ENCODE data around the gene SCO1.

SCO1 gene

DNA sequence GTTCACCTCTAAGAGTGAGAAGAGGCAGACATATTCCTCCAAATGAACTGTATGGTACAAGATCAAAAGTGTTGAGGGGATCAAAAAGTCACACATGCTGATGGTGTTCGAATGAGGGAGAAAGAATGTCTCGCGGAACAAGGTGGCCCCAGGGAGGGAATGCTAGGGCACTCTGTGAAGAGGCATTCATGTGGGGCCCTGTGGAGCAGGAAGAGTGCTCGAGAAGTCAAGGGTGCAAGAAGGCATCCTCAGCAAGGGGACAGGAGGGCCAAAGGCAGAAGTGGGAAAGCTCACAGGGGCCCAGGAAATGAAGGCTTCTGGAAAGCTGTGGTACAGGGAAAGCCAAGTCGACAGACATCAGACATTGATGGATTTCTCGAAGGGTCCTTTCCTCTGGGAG, 34.1 kb downstream of the SCO1 start:
- Histone ChIP-seq H3K4me1 (ENCODE audit: insufficient read depth, low read length) (no peaks in the 10 kb centered on the region), H2AFZ (ENCODE audit: low read depth, low read length) (no peak overlapping the region), H3K4me3 (ENCODE audit: low read length) (no peak overlapping the region), H3K36me3 (ENCODE audit: insufficient read depth, low read length) (no peaks in the 10 kb centered on the region), H3K27me3 (ENCODE audit: insufficient read depth, low read length) (no peaks in the 10 kb centered on the region), H3K9me3 (ENCODE audit: low read length) (no peaks in the 10 kb centered on the region)

DNA sequence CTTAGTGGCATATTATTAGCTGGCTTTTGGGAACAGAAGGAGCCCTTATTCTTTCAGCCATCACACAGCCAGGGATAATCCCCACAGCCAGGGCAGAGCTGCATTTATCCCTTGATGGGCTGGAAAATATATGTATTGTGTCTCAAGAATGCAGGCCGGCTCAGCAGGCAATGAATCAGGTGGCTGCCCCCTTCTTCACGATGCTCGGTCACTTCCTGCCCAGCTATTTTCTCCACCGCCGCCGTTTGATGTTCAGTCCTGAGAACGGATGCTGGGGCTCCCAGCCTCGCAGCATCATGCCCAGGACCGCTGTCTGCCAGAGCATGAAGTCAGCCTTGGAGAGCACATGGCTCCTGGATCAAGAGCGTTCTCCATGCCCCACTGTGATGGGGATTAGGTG, 35.9 kb downstream of the SCO1 start:
- Histone ChIP-seq H3K9me3 (ENCODE audit: low read length) (no peaks in the 10 kb centered on the region), H3K4me1 (ENCODE audit: insufficient read depth, low read length) (no peaks in the 10 kb centered on the region), H2AFZ (ENCODE audit: low read depth, low read length) (no peak overlapping the region), H3K36me3 (ENCODE audit: insufficient read depth, low read length) (no peaks in the 10 kb centered on the region), H3K4me3 (ENCODE audit: low read length) (no peak overlapping the region), H3K27me3 (ENCODE audit: insufficient read depth, low read length) (no peaks in the 10 kb centered on the region)

DNA sequence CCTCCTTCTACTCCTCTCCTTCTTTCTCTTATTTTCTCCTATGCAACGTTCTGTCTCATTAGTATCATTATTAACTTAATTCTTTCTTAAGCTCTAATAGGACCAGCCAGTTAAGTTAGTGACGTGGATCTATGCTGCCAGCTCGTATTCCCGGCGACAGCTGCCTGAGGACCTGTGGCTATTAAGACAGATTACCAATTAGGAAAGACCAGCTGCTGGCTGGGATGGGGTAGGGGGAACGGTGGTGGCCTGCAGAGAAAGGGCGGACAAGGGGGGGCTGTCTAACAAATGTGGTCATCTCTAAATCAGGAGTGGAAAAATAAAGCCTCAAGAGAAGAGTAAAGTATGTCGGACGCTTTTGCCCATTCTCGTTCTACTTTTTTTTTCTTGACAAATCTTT, 39.5 kb downstream of the SCO1 start:
- Histone ChIP-seq H3K36me3 (ENCODE audit: insufficient read depth, low read length) (no peaks in the 10 kb centered on the region), H3K4me1 (ENCODE audit: insufficient read depth, low read length) (no peaks in the 10 kb centered on the region), H2AFZ (ENCODE audit: low read depth, low read length) (no peak overlapping the region), H3K27me3 (ENCODE audit: insufficient read depth, low read length) (no peaks in the 10 kb centered on the region), H3K9me3 (ENCODE audit: low read length) (no peaks in the 10 kb centered on the region), H3K4me3 (ENCODE audit: low read length) (no peak overlapping the region)

DNA sequence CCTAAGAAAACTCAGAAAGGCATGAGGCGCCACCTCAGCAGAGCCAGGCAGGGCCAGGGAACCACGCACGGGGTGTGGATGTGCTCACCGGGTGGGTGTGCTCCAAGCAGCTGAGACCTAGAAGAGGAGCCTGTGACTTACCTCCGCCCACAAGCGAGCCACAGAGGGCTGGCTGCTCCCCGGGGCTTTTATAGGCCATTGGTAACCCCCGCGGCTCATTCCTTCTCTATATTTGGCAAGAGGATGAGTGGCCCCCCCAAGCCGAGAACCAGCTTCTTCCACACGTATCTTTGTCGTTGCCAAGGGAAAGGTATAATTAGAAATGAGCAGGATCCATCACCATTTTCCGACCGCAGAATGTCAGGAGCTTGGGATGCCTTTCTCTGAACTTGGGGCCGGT, 40.2 kb downstream of the SCO1 start, which contains the start of gene MYH3:
TSS of gene MYH3 (minus strand) at position 162 of the 400 bp plus-strand sequence. CDS start 2,245 bp downstream, outside the sequence.
- Histone ChIP-seq H3K4me1 (ENCODE audit: insufficient read depth, low read length) (no peaks in the 10 kb centered on the region), H3K9me3 (ENCODE audit: low read length) (no peaks in the 10 kb centered on the region), H3K27me3 (ENCODE audit: insufficient read depth, low read length) (no peaks in the 10 kb centered on the region), H3K4me3 (ENCODE audit: low read length) (no peak within 1 kb of the TSS), H3K36me3 (ENCODE audit: insufficient read depth, low read length) (no peaks in the 10 kb centered on the region), H2AFZ (ENCODE audit: low read depth, low read length) (no peak within 1 kb of the TSS)

DNA sequence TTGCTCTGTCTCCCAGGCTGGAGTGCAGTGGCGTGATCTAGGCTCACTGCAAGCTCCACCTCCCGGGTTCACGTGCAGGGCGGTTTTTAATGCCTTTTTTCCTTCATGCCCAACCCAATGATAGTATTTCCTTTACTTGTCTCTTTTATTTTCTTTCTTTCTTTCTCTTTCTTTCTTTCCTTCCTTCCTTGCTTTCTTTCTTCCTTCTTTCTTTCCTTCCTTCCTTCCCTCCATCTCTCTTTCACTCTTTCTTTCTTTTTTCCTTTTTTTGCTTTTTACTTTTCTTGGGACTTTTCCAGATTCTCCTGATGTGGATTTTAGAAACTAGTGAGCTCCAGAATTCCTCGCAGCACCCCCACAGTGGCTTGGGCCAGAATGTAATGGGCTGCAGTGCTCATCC, 43.3 kb downstream of the SCO1 start:
- H3K9me3 ChIP-seq (ENCODE audit: low read length), result no peaks in the 10 kb centered on the region
- no peak overlapping the region for H2AFZ ChIP-seq (ENCODE audit: low read depth, low read length)
- H3K4me3 ChIP-seq (ENCODE audit: low read length), result no peak overlapping the region
- H3K36me3 ChIP-seq (ENCODE audit: insufficient read depth, low read length), result no peaks in the 10 kb centered on the region
- no peaks in the 10 kb centered on the region for H3K27me3 ChIP-seq (ENCODE audit: insufficient read depth, low read length)
- H3K4me1 ChIP-seq (ENCODE audit: insufficient read depth, low read length), result no peaks in the 10 kb centered on the region

DNA sequence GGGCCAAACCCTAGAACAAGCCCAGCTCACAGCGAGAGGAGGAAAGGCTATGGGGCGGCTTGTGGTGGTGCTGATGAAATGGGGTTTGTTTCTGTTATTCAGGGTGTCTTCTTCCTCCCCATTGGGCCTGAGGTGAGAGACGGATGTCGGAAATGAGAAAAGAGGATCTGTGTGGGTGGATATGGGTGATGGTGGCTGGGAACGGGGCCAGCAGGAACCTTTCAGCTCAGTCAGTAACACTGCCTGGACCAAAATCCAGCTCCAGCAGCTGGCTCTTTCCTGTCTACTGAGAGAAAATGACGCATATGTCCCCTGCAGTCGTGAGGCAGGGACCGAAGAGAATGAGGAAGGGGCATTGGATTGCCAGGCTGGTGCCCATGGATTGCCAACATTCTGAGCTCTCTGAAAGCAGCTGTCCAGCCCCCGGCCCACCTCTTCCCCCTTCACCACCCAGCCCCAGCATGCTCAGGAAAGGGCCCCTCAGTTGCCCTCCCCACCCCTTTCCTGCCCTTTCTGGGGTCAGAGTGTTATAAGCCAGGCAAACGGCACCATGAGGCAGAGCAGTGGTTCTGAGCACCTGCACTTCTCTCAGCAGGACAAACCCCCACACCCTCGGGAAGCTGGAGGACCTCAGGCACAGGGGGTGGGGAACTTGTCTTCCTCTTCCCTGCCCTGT, 44.2 kb downstream of the SCO1 start:
- Histone ChIP-seq H3K27me3 (ENCODE audit: insufficient read depth, low read length) (no peaks in the 10 kb centered on the region), H3K36me3 (ENCODE audit: insufficient read depth, low read length) (no peaks in the 10 kb centered on the region), H3K4me3 (ENCODE audit: low read length) (no peak overlapping the region), H3K4me1 (ENCODE audit: insufficient read depth, low read length) (no peaks in the 10 kb centered on the region), H2AFZ (ENCODE audit: low read depth, low read length) (no peak overlapping the region), H3K9me3 (ENCODE audit: low read length) (no peaks in the 10 kb centered on the region)

DNA sequence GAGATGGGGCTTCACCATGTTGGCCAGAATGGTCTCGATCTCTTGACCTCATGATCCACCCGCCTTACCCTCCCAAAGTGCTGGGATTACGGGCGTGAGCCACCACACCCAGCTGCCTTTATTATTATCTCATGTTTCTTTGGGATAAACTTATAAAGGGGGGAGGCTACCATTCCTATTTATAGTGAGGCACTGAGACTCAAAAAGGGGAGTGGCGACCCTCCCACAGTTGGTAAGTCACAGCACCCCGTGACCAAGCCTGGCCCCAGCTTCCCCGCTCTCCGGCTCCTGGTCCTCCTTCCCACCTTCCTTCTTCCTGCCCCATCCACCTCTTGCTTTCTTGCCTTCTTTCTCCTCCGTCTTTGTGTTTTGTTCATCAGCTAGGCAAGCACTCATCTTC, 45.4 kb downstream of the SCO1 start:
- Histone ChIP-seq H3K4me3 (ENCODE audit: low read length) (no peak overlapping the region), H3K4me1 (ENCODE audit: insufficient read depth, low read length) (no peaks in the 10 kb centered on the region), H3K36me3 (ENCODE audit: insufficient read depth, low read length) (no peaks in the 10 kb centered on the region), H2AFZ (ENCODE audit: low read depth, low read length) (no peak overlapping the region), H3K27me3 (ENCODE audit: insufficient read depth, low read length) (no peaks in the 10 kb centered on the region), H3K9me3 (ENCODE audit: low read length) (no peaks in the 10 kb centered on the region)

DNA sequence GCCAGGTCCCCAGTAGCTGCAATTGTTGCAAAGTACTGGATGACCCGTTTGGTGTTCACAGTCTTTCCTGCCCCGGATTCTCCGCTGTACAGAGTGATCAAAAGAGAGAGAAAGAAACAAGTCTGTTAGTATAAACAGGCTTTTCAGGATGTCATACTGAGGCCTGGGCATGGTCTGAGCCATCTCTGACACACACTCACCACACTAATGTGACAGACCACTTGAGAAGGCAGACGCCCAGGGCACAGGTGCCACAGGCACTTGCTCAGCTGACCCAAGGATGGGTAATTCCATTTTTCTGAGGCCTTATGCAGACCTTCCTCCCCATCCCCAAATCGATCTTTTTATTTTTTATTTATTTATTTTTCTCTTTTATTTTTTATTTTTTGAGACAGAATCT, 47.7 kb downstream of the SCO1 start:
- Histone ChIP-seq H2AFZ (ENCODE audit: low read depth, low read length) (no peak overlapping the region), H3K9me3 (ENCODE audit: low read length) (no peaks in the 10 kb centered on the region), H3K4me1 (ENCODE audit: insufficient read depth, low read length) (no peaks in the 10 kb centered on the region), H3K36me3 (ENCODE audit: insufficient read depth, low read length) (peaks cover 3% of the 10 kb centered on the region), H3K4me3 (ENCODE audit: low read length) (no peak overlapping the region), H3K27me3 (ENCODE audit: insufficient read depth, low read length) (no peaks in the 10 kb centered on the region)

DNA sequence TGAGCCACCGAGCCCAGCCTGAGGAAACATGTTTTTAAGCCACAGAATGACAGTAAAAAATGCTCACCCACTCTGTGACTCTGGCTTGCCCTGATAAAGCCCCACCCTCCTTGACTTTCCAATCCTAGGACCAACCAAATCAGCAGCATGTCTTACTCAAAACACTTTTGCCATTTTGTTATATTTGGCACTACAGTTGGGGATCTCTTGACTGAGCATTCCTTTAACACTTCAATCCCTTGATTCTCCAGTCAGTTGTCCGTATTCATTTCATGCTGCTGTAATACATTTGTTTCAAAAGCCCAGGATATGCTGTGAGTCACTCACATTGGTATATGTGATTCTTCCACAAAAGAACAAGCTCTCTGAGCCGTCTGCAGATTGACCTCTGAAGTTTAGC, 48.4 kb downstream of the SCO1 start:
- no peaks in the 10 kb centered on the region for H3K9me3 ChIP-seq (ENCODE audit: low read length)
- H3K4me3 ChIP-seq (ENCODE audit: low read length), result no peak overlapping the region
- no peaks in the 10 kb centered on the region for H3K4me1 ChIP-seq (ENCODE audit: insufficient read depth, low read length)

DNA sequence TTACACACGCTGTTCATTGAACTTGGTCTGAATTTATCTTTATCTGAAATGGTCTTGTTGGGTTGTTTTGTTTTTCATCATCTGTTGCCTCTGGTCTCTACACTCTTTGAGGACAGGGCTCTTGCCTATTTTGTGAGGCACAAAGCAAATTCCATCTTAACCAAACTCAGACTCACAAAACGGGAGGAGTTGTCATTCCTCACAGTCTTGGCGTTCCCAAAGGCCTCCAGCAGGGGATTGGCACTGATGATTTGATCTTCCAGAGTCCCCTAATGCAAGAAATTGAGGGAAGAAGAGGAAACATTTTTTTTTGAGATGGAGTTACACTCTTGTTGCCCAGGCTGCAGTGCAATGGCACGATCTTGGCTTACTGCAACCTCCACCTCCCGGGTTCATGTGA, 49.0 kb downstream of the SCO1 start:
- Histone ChIP-seq H3K9me3 (ENCODE audit: low read length) (no peaks in the 10 kb centered on the region), H3K36me3 (ENCODE audit: insufficient read depth, low read length) (peaks cover 3% of the 10 kb centered on the region), H3K27me3 (ENCODE audit: insufficient read depth, low read length) (no peaks in the 10 kb centered on the region), H3K4me3 (ENCODE audit: low read length) (no peak overlapping the region), H2AFZ (ENCODE audit: low read depth, low read length) (no peak overlapping the region), H3K4me1 (ENCODE audit: insufficient read depth, low read length) (no peaks in the 10 kb centered on the region)

More for the DNA sequence above, 48.4 kb downstream of the SCO1 start:
- Histone ChIP-seq H2AFZ (ENCODE audit: low read depth, low read length) (no peak overlapping the region), H3K27me3 (ENCODE audit: insufficient read depth, low read length) (no peaks in the 10 kb centered on the region), H3K36me3 (ENCODE audit: insufficient read depth, low read length) (peaks cover 3% of the 10 kb centered on the region)

DNA sequence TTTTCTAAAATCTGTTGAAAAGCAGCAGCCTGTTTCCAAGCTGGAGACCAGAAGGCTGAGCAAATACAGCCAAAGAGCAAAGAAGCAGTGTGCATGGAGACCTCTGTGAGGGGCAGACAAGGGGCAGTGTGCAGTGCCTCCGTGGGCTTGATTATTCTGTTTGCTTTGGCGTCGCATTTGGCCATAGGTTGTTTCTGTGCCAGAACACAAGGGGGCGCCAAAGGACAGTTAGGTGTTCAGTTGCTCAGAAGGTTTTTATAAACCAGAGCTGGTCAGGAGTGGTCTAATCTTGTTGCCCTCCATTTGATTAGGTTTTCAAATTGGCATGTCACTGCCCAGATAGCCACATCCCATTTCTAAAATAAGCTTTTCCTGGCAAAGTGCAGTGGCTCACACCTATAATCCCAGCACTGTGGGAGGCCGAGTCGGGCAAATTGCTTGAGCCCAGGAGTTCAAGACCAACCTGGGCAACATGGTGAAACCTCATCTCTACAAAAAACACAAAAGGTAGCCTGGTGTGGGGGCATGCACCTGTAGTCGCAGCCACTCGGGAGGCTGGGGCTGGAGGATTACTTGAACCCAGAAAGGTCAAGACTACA, 50.8 kb downstream of the SCO1 start:
- H3K9me3 ChIP-seq (ENCODE audit: low read length), result no peaks in the 10 kb centered on the region
- H3K4me1 ChIP-seq (ENCODE audit: insufficient read depth, low read length), result no peaks in the 10 kb centered on the region
- no peak overlapping the region for H3K4me3 ChIP-seq (ENCODE audit: low read length)
- H2AFZ ChIP-seq (ENCODE audit: low read depth, low read length), result no peak overlapping the region
- no peaks in the 10 kb centered on the region for H3K27me3 ChIP-seq (ENCODE audit: insufficient read depth, low read length)
- H3K36me3 ChIP-seq (ENCODE audit: insufficient read depth, low read length), result peaks cover 6% of the 10 kb centered on the region

DNA sequence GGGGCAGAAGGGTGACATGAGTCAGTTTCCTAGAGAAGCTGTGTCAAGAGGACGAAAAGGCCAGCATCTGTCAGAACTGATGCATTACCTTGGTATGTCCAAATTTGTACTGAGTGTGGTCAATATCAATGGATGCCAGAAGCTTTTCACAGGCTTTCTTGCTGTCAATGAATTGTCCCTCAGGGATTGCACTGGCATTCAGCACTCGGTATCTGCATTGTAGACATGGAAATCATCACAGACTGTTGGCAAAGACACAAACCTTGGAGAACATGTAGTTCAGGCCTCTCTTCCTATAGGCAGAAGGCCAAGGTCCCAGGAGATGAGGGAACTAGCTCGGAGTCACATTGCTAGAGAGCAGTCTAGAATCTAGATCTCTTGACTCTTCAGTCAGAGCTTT, 56.9 kb downstream of the SCO1 start:
- Histone ChIP-seq H3K9me3 (ENCODE audit: low read length) (peaks cover 3% of the 10 kb centered on the region), H3K4me3 (ENCODE audit: low read length) (no peak overlapping the region), H3K36me3 (ENCODE audit: insufficient read depth, low read length) (peaks cover 29% of the 10 kb centered on the region), H2AFZ (ENCODE audit: low read depth, low read length) (no peak overlapping the region), H3K4me1 (ENCODE audit: insufficient read depth, low read length) (no peaks in the 10 kb centered on the region), H3K27me3 (ENCODE audit: insufficient read depth, low read length) (no peaks in the 10 kb centered on the region)

DNA sequence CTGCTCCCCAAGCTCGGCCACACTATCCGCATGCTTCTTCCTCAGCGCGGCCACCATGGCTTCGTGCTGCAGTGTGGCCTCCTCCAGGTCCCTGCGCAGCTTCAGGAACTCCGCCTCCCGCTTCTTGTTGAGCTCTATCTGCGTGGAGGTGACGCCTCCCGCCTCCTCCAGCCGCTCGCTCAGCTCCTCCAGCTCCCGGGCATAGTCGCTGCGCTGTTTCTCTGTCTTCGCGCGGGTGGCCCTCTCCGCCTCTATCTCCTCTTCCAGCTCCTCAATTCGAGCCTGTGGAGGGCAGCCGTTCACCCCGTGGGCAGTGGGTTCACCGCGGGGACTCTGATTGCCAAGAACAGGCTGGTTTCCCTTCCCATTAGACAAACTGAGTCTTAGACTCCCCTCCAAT, 59.2 kb downstream of the SCO1 start:
- Histone ChIP-seq H2AFZ (ENCODE audit: low read depth, low read length) (no peak overlapping the region), H3K4me3 (ENCODE audit: low read length) (no peak overlapping the region), H3K36me3 (ENCODE audit: insufficient read depth, low read length) (peaks cover 34% of the 10 kb centered on the region), H3K27me3 (ENCODE audit: insufficient read depth, low read length) (no peaks in the 10 kb centered on the region), H3K4me1 (ENCODE audit: insufficient read depth, low read length) (no peaks in the 10 kb centered on the region), H3K9me3 (ENCODE audit: low read length) (peaks cover 3% of the 10 kb centered on the region)

DNA sequence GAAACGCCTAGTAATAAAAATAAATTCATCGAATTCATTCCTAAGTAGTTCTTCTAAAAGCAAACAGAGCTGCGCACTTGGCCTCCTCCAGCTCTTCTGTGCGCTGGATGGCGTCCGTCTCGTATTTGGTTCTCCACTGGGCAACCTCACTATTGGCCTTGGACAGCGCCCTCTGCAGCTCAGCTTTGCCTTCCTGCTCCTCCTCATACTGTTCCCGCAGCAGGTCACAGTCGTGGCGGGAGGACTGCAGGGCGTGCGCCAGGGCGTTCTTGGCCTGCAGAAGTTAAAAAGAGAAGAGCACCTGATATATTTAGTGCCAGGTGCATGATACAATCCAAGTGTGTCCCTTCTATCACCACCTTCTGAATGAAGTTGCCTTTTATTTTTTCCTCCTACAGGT, 62.0 kb downstream of the SCO1 start:
- H3K4me3 ChIP-seq (ENCODE audit: low read length), result no peak overlapping the region
- no peaks in the 10 kb centered on the region for H3K4me1 ChIP-seq (ENCODE audit: insufficient read depth, low read length)
- H3K9me3 ChIP-seq (ENCODE audit: low read length), result peaks cover 3% of the 10 kb centered on the region
- H2AFZ ChIP-seq (ENCODE audit: low read depth, low read length), result no peak overlapping the region
- peaks cover 29% of the 10 kb centered on the region for H3K36me3 ChIP-seq (ENCODE audit: insufficient read depth, low read length)
- no peaks in the 10 kb centered on the region for H3K27me3 ChIP-seq (ENCODE audit: insufficient read depth, low read length)
